Measurements from ENCODE around the gene TANC1. TPM values are rescaled to one million over a fixed set of nuclear protein-coding genes. Genes with fewer than 3 reads are reported as not detected.

Gene TANC1
- total RNA-seq, 1 donor from 2014 or later = 45.0 TPM

GRCh38 chr2:158969162-158969714, 798 bp downstream of the TANC1 start:
- peak overlapping the region; percentile 88 for H3K4me3 ChIP-seq (ENCODE audit: insufficient read depth, low read depth, low read length)
- H3K9ac ChIP-seq (ENCODE audit: low read length) = peak overlapping the region; percentile 92
- H3K36me3 ChIP-seq (ENCODE audit: insufficient read depth, low read length) = no peaks in the 10 kb centered on the region
- H3K27ac ChIP-seq (ENCODE audit: low read depth, low read length) = peak overlapping the region; percentile 93
- Mint-ChIP-seq H3K36me3 (ENCODE audit: low read depth, unreplicated experiment) (no peaks in the 10 kb centered on the region), H3K27ac (ENCODE audit: unreplicated experiment) (peak overlapping the region; percentile 29), H3K4me1 (ENCODE audit: low read depth, unreplicated experiment) (peaks cover 47% of the 10 kb centered on the region), H3K9me3 (ENCODE audit: unreplicated experiment) (no peaks in the 10 kb centered on the region), H3K27me3 (ENCODE audit: low read depth, unreplicated experiment) (no peaks in the 10 kb centered on the region), H3K4me3 (ENCODE audit: unreplicated experiment) (peak overlapping the region; percentile 98)
- peak overlapping the region; percentile 98 for H3K4me2 ChIP-seq (ENCODE audit: low read length)
- H3K79me2 ChIP-seq (ENCODE audit: insufficient read depth, low read length) = peaks cover 57% of the 10 kb centered on the region
- H2AFZ ChIP-seq (ENCODE audit: low read depth, low read length) = peak overlapping the region; percentile 72
- FAIRE-seq = no peak
- peaks cover 14% of the 10 kb centered on the region for H3K4me1 ChIP-seq (ENCODE audit: insufficient read depth, low read length)
- H3K9me3 ChIP-seq (ENCODE audit: insufficient read depth, low read depth, low read length) = no peaks in the 10 kb centered on the region
- no peaks in the 10 kb centered on the region for H3K27me3 ChIP-seq (ENCODE audit: insufficient read depth, low read length)
- DNase-seq (ENCODE audit: low read depth) = no peak
- peaks cover 51% of the 10 kb centered on the region for H4K20me1 ChIP-seq (ENCODE audit: insufficient read depth, low read length)
- TF ChIP-seq, protein P1, sequence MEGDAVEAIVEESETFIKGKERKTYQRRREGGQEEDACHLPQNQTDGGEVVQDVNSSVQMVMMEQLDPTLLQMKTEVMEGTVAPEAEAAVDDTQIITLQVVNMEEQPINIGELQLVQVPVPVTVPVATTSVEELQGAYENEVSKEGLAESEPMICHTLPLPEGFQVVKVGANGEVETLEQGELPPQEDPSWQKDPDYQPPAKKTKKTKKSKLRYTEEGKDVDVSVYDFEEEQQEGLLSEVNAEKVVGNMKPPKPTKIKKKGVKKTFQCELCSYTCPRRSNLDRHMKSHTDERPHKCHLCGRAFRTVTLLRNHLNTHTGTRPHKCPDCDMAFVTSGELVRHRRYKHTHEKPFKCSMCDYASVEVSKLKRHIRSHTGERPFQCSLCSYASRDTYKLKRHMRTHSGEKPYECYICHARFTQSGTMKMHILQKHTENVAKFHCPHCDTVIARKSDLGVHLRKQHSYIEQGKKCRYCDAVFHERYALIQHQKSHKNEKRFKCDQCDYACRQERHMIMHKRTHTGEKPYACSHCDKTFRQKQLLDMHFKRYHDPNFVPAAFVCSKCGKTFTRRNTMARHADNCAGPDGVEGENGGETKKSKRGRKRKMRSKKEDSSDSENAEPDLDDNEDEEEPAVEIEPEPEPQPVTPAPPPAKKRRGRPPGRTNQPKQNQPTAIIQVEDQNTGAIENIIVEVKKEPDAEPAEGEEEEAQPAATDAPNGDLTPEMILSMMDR (IDR thresholded peaks at IDR 0.05; ENCODE audit: insufficient read depth, low read depth, low read length) = no peak
- no peak for TF ChIP-seq EZH2 (IDR thresholded peaks at IDR 0.05; ENCODE audit: insufficient read depth, low read length)

- H3K27ac ChIP-seq (ENCODE audit: low read depth, low read length) = peak overlapping the region; percentile 93
- H3K4me1 ChIP-seq (ENCODE audit: insufficient read depth, low read length) = peaks cover 14% of the 10 kb centered on the region
- FAIRE-seq = no peak
- H3K27ac Mint-ChIP-seq (ENCODE audit: unreplicated experiment) = peak overlapping the region; percentile 29
- peaks cover 47% of the 10 kb centered on the region for H3K4me1 Mint-ChIP-seq (ENCODE audit: low read depth, unreplicated experiment)
- H3K9me3 Mint-ChIP-seq (ENCODE audit: unreplicated experiment) = no peaks in the 10 kb centered on the region
- no peaks in the 10 kb centered on the region for H3K27me3 ChIP-seq (ENCODE audit: insufficient read depth, low read length)
- H3K4me2 ChIP-seq (ENCODE audit: low read length) = peak overlapping the region; percentile 98
- no peaks in the 10 kb centered on the region for H3K9me3 ChIP-seq (ENCODE audit: insufficient read depth, low read depth, low read length)
- no peak for DNase-seq (ENCODE audit: low read depth)
- H3K36me3 ChIP-seq (ENCODE audit: insufficient read depth, low read length) = no peaks in the 10 kb centered on the region
- no peaks in the 10 kb centered on the region for H3K27me3 Mint-ChIP-seq (ENCODE audit: low read depth, unreplicated experiment)
- peak overlapping the region; percentile 72 for H2AFZ ChIP-seq (ENCODE audit: low read depth, low read length)
- H3K79me2 ChIP-seq (ENCODE audit: insufficient read depth, low read length) = peaks cover 62% of the 10 kb centered on the region
- no peak for TF ChIP-seq EZH2 (IDR thresholded peaks at IDR 0.05; ENCODE audit: insufficient read depth, low read length)
- TF ChIP-seq, protein P1 (IDR thresholded peaks at IDR 0.05; ENCODE audit: insufficient read depth, low read depth, low read length) = no peak
- H3K36me3 Mint-ChIP-seq (ENCODE audit: low read depth, unreplicated experiment) = no peaks in the 10 kb centered on the region
- H3K4me3 Mint-ChIP-seq (ENCODE audit: unreplicated experiment) = peak overlapping the region; percentile 98
- H4K20me1 ChIP-seq (ENCODE audit: insufficient read depth, low read length) = peaks cover 51% of the 10 kb centered on the region
- peak overlapping the region; percentile 88 for H3K4me3 ChIP-seq (ENCODE audit: insufficient read depth, low read depth, low read length)
- H3K9ac ChIP-seq (ENCODE audit: low read length) = peak overlapping the region; percentile 92
Measured at GRCh38 chr2:158969715-158970240, 1.3 kb downstream of the TANC1 start.

GRCh38 chr2:158970241-158970751, 1.9 kb downstream of the TANC1 start:
- Histone ChIP-seq H3K9me3 (ENCODE audit: insufficient read depth, low read depth, low read length) (no peaks in the 10 kb centered on the region), H3K79me2 (ENCODE audit: insufficient read depth, low read length) (peaks cover 67% of the 10 kb centered on the region), H3K27ac (ENCODE audit: low read depth, low read length) (peak overlapping the region; percentile 93), H2AFZ (ENCODE audit: low read depth, low read length) (peak overlapping the region; percentile 72), H4K20me1 (ENCODE audit: insufficient read depth, low read length) (peaks cover 54% of the 10 kb centered on the region), H3K27me3 (ENCODE audit: insufficient read depth, low read length) (no peaks in the 10 kb centered on the region), H3K4me3 (ENCODE audit: insufficient read depth, low read depth, low read length) (peak overlapping the region; percentile 88), H3K4me1 (ENCODE audit: insufficient read depth, low read length) (peaks cover 14% of the 10 kb centered on the region), H3K9ac (ENCODE audit: low read length) (peak overlapping the region; percentile 92), H3K4me2 (ENCODE audit: low read length) (peak overlapping the region; percentile 98), H3K36me3 (ENCODE audit: insufficient read depth, low read length) (no peaks in the 10 kb centered on the region)
- Mint-ChIP-seq H3K4me1 (ENCODE audit: low read depth, unreplicated experiment) (peaks cover 47% of the 10 kb centered on the region), H3K4me3 (ENCODE audit: unreplicated experiment) (peak overlapping the region; percentile 98), H3K9me3 (ENCODE audit: unreplicated experiment) (no peaks in the 10 kb centered on the region), H3K27me3 (ENCODE audit: low read depth, unreplicated experiment) (no peaks in the 10 kb centered on the region), H3K27ac (ENCODE audit: unreplicated experiment) (peak overlapping the region; percentile 29), H3K36me3 (ENCODE audit: low read depth, unreplicated experiment) (no peaks in the 10 kb centered on the region)
- TF ChIP-seq, protein P1 (IDR thresholded peaks at IDR 0.05; ENCODE audit: insufficient read depth, low read depth, low read length) = no peak
- TF ChIP-seq EZH2 (IDR thresholded peaks at IDR 0.05; ENCODE audit: insufficient read depth, low read length) = no peak
- no peak for FAIRE-seq
- DNase-seq (ENCODE audit: low read depth) = peak; percentile 25

All from astrocyte (in vitro differentiated cells and primary cell).